HG03095 (cell line): Measurements from ENCODE around the gene FBXL14.

Source experiments
- ATAC-seq: cut with Tn5 transposase; IDR thresholded peaks from one replicate; pipeline ENCODE4 v1.9.1; 2021; ENCODE audit warnings: moderate library complexity; ENCODE audit not compliant: unreplicated experiment

The FBXL14 gene

GRCh38 chr12:1595026-1595561 is 713 bp upstream of the FBXL14 start:
- ATAC-seq, result no peak

- ATAC-seq, result peak; percentile 42
Observed at GRCh38 chr12:1594006-1594260, 448 bp downstream of the FBXL14 start.

GRCh38 chr12:1593174-1594005 is 991 bp downstream of the FBXL14 start:
- ATAC-seq, result peak; percentile 33

- ATAC-seq, result no peak
Observed at GRCh38 chr12:1592444-1593173, 1.8 kb downstream of the FBXL14 start.

GRCh38 chr12:1591543-1591942 is 2.8 kb downstream of the FBXL14 start:
- no peak for ATAC-seq

- no peak for ATAC-seq
Observed at GRCh38 chr12:1591034-1591433, 3.3 kb downstream of the FBXL14 start.

- no peak for ATAC-seq
Observed at GRCh38 chr12:1590221-1590979, 4.0 kb downstream of the FBXL14 start.

- no peak for ATAC-seq
Observed at GRCh38 chr12:1588575-1588947, 5.8 kb downstream of the FBXL14 start.

- ATAC-seq, result no peak
Observed at GRCh38 chr12:1587927-1588574, 6.3 kb downstream of the FBXL14 start.

GRCh38 chr12:1584326-1584725 is 10.1 kb downstream of the FBXL14 start:
- no peak for ATAC-seq

GRCh38 chr12:1583421-1584078 is 10.8 kb downstream of the FBXL14 start:
- ATAC-seq, result peak; percentile 56

GRCh38 chr12:1582709-1583050 is 11.7 kb downstream of the FBXL14 start:
- no peak for ATAC-seq

GRCh38 chr12:1581973-1582708 is 12.2 kb downstream of the FBXL14 start:
- no peak for ATAC-seq

- ATAC-seq, result no peak
Observed at GRCh38 chr12:1580526-1580925, 13.9 kb downstream of the FBXL14 start.

- no peak for ATAC-seq
Observed at GRCh38 chr12:1579651-1580435, 14.5 kb downstream of the FBXL14 start.

- no peak for ATAC-seq
Observed at GRCh38 chr12:1576410-1577241, 17.8 kb downstream of the FBXL14 start.

- no peak for ATAC-seq
Observed at GRCh38 chr12:1575408-1576401, 18.7 kb downstream of the FBXL14 start.
